Mammary epithelial cell (primary cell): ENCODE measurements around the gene GJA9.

ENCODE experiments used
- EZH2 ChIP-seq: IDR thresholded peaks from 2 replicates; pipeline ENCODE4 v1.6.1; 2012; ENCODE audit warnings: low read length, inconsistent platforms, borderline replicate concordance
- TF ChIP-seq, protein P1 (sequence below), 2 donors: IDR thresholded peaks in 1 of 2; conservative IDR thresholded peaks in 1 of 2; 2 replicates each; pipeline ENCODE4 v1.5.1; 2011 to 2012; ENCODE audit warnings: inconsistent platforms in 2 of 2, low read length in 2 of 2, mild to moderate bottlenecking in 2 of 2, control low read depth in 1 of 2, low read depth in 1 of 2; ENCODE audit not compliant: insufficient read depth in 1 of 2; ENCODE audit errors: extremely low read depth in 1 of 2

DNA sequence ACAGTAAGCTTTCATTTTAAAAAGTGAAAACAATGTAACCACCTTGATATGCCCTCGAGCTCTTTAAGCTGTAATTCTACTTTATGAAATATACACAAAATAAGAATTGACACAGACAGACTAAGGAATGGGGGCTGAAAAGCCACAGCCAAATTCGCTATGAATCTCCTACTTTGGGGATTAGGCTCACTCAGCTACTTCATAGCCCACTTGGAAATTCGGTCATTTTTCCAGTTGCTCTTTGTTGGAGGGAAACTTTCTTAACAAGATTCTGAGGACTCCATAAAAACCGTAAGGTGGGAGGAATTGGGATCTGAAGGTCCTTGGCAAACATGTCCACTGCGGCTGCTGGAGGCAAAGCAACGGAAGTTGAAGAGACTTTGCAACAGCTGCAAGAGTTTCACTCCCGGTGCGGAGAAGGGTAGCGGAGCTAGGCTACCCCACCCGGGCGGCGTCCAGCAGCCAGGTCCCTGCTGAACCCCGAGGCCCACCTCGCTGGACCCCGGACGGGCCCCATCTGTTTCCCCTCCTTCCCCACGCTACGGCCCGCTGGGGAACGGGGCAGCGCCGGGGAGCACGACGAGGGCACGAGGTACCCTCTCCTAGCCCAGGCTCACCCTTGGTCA is 8.9 kb downstream of the GJA9 start:
- TF ChIP-seq, protein P1, sequence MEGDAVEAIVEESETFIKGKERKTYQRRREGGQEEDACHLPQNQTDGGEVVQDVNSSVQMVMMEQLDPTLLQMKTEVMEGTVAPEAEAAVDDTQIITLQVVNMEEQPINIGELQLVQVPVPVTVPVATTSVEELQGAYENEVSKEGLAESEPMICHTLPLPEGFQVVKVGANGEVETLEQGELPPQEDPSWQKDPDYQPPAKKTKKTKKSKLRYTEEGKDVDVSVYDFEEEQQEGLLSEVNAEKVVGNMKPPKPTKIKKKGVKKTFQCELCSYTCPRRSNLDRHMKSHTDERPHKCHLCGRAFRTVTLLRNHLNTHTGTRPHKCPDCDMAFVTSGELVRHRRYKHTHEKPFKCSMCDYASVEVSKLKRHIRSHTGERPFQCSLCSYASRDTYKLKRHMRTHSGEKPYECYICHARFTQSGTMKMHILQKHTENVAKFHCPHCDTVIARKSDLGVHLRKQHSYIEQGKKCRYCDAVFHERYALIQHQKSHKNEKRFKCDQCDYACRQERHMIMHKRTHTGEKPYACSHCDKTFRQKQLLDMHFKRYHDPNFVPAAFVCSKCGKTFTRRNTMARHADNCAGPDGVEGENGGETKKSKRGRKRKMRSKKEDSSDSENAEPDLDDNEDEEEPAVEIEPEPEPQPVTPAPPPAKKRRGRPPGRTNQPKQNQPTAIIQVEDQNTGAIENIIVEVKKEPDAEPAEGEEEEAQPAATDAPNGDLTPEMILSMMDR (conservative IDR thresholded peaks at IDR 0.05 in 1 of 2, IDR thresholded peaks at IDR 0.05 in 1 of 2; ENCODE audit: extremely low read depth in 1 of 2, insufficient read depth in 1 of 2, low read depth in 1 of 2, low read length in 2 of 2): no peak
- TF ChIP-seq EZH2: no peak
